Measurements from ENCODE around the gene INTS3. TPM values are rescaled to one million over a fixed set of nuclear protein-coding genes. Genes with fewer than 3 reads are reported as not detected.

Gene INTS3
- total RNA-seq, 4 donors from 2014 or later: 24.6 to 27.9 (median 26.2) TPM

- H3K4me3 ChIP-seq: no peak overlapping the region
- WGBS, 2 donors: 83 to 84% methylated on average over 11 of the region's 27 CpGs
- no peak for DNase-seq
- peaks cover 0 to 6% (median 0%) of the 10 kb centered on the region in 3 donors for H3K36me3 ChIP-seq
- TF ChIP-seq CTCF (IDR thresholded peaks at IDR 0.05) (no peak), POLR2A (IDR thresholded peaks at IDR 0.05) (no peak)
- no peak overlapping the region for H3K27ac ChIP-seq
- H3K27me3 ChIP-seq: no peaks in the 10 kb centered on the region
- no peaks in the 10 kb centered on the region for H3K9me3 ChIP-seq
- H3K4me1 ChIP-seq: peaks cover 0 to 27% (median 5%) of the 10 kb centered on the region in 3 donors
- intact Hi-C loops (cut with DNase I): loop anchor here (5.0 kb wide), 1 partner anchor 187 kb away; the partner anchor contains the start of gene RAB13
Measured at GRCh38 chr1:153799566-153800465, 72.0 kb downstream of the INTS3 start.

GRCh38 chr1:153800516-153800915 lies 72.7 kb downstream of the INTS3 start:
- intact Hi-C loops (cut with DNase I): no loop called here
- H3K9me3 ChIP-seq: no peaks in the 10 kb centered on the region
- WGBS, 2 donors: 40 to 85% methylated on average over 2 to 5 of the region's 7 CpGs
- no peak overlapping the region for H3K27ac ChIP-seq
- no peak for DNase-seq
- TF ChIP-seq POLR2A (IDR thresholded peaks at IDR 0.05) (no peak), CTCF (IDR thresholded peaks at IDR 0.05) (no peak)
- peaks cover 3 to 34% (median 10%) of the 10 kb centered on the region in 3 donors for H3K4me1 ChIP-seq
- H3K27me3 ChIP-seq: no peaks in the 10 kb centered on the region
- H3K36me3 ChIP-seq: peaks cover 0 to 8% (median 0%) of the 10 kb centered on the region in 3 donors
- no peak overlapping the region for H3K4me3 ChIP-seq

- no peak for DNase-seq
- TF ChIP-seq POLR2A (IDR thresholded peaks at IDR 0.05) (no peak), CTCF (IDR thresholded peaks at IDR 0.05) (no peak)
- H3K36me3 ChIP-seq: peaks cover 0 to 14% (median 0%) of the 10 kb centered on the region in 3 donors
- H3K27ac ChIP-seq: no peak overlapping the region
- intact Hi-C loops (cut with DNase I): no loop called here
- H3K4me1 ChIP-seq: peaks cover 3 to 40% (median 15%) of the 10 kb centered on the region in 3 donors
- H3K9me3 ChIP-seq: no peaks in the 10 kb centered on the region
- no peaks in the 10 kb centered on the region for H3K27me3 ChIP-seq
- no peak overlapping the region for H3K4me3 ChIP-seq
- WGBS, 2 donors: 100% methylated on average over 1 of the region's 6 CpGs; no CpG with 5 or more reads in 1 of the 2 donors
Measured at GRCh38 chr1:153801028-153801625, 73.3 kb downstream of the INTS3 start.

- Histone ChIP-seq H3K4me1 (peaks cover 3 to 39% (median 15%) of the 10 kb centered on the region in 3 donors), H3K27me3 (no peaks in the 10 kb centered on the region), H3K9me3 (no peaks in the 10 kb centered on the region), H3K27ac (no peak overlapping the region), H3K4me3 (no peak overlapping the region), H3K36me3 (peaks cover 0 to 23% (median 0%) of the 10 kb centered on the region in 3 donors)
- WGBS, 2 donors: 88 to 100% methylated on average over 1 to 4 of the region's 7 CpGs
- intact Hi-C loops (cut with DNase I): no loop called here
- DNase-seq: no peak
- TF ChIP-seq CTCF (IDR thresholded peaks at IDR 0.05): no peak
- no peak for TF ChIP-seq POLR2A (IDR thresholded peaks at IDR 0.05)
Measured at GRCh38 chr1:153801786-153802697, 74.2 kb downstream of the INTS3 start.
